ENCODE results near the gene SFMBT2.
"Not testable (repeated sequence)": the region's sequence is repeated elsewhere in the genome, so short reads cannot be mapped to it uniquely, and the experiment has no call there.

SFMBT2 gene

GRCh38 chr10:7182327-7182726 lies 228.5 kb downstream of the SFMBT2 start:
- DNase-seq (ENCODE audit: low spot score), result not testable (repeated sequence)

GRCh38 chr10:7181420-7181819 lies 229.4 kb downstream of the SFMBT2 start:
- DNase-seq (ENCODE audit: low spot score), result no peak

GRCh38 chr10:7179536-7179935 lies 231.3 kb downstream of the SFMBT2 start:
- no peak for DNase-seq (ENCODE audit: low spot score)

GRCh38 chr10:7173948-7174347 lies 236.9 kb downstream of the SFMBT2 start:
- DNase-seq (ENCODE audit: low spot score), result no peak

- no peak for DNase-seq (ENCODE audit: low spot score)
Measured at GRCh38 chr10:7171825-7172224, 239.0 kb downstream of the SFMBT2 start.

GRCh38 chr10:7170626-7171322 lies 240.1 kb downstream of the SFMBT2 start:
- no peak for DNase-seq (ENCODE audit: low spot score)

GRCh38 chr10:7168414-7168813 lies 242.4 kb downstream of the SFMBT2 start:
- DNase-seq (ENCODE audit: low spot score), result no peak

GRCh38 chr10:7165500-7166177 lies 245.2 kb downstream of the SFMBT2 start:
- DNase-seq (ENCODE audit: low spot score), result no peak

- no peak for DNase-seq (ENCODE audit: low spot score)
Measured at GRCh38 chr10:7164955-7165354, 245.9 kb downstream of the SFMBT2 start.

- DNase-seq (ENCODE audit: low spot score), result no peak
Measured at GRCh38 chr10:7162331-7162730, 248.5 kb downstream of the SFMBT2 start.

- DNase-seq (ENCODE audit: low spot score), result no peak
Measured at GRCh38 chr10:7161484-7162250, 249.2 kb downstream of the SFMBT2 start.

- DNase-seq (ENCODE audit: low spot score), result no peak
Measured at GRCh38 chr10:7159928-7160327, 250.9 kb downstream of the SFMBT2 start.

- DNase-seq (ENCODE audit: low spot score), result no peak
Measured at GRCh38 chr10:7159517-7159916, 251.3 kb downstream of the SFMBT2 start.

- no peak for DNase-seq (ENCODE audit: low spot score)
Measured at GRCh38 chr10:7157091-7157490, 253.7 kb downstream of the SFMBT2 start.

- no peak for DNase-seq (ENCODE audit: low spot score)
Measured at GRCh38 chr10:7153750-7154149, 257.1 kb downstream of the SFMBT2 start.

- DNase-seq (ENCODE audit: low spot score), result no peak
Measured at GRCh38 chr10:7152982-7153381, 257.9 kb downstream of the SFMBT2 start.

GRCh38 chr10:7152341-7152740 lies 258.5 kb downstream of the SFMBT2 start:
- no peak for DNase-seq (ENCODE audit: low spot score)

GRCh38 chr10:7151538-7151937 lies 259.3 kb downstream of the SFMBT2 start:
- no peak for DNase-seq (ENCODE audit: low spot score)

- no peak for DNase-seq (ENCODE audit: low spot score)
Measured at GRCh38 chr10:7150349-7150748, 260.5 kb downstream of the SFMBT2 start.

- DNase-seq (ENCODE audit: low spot score), result no peak
Measured at GRCh38 chr10:7146189-7146588, 264.6 kb downstream of the SFMBT2 start.

GRCh38 chr10:7136016-7136415 lies 274.8 kb downstream of the SFMBT2 start:
- no peak for DNase-seq (ENCODE audit: low spot score)

- DNase-seq (ENCODE audit: low spot score), result no peak
Measured at GRCh38 chr10:7135188-7135587, 275.6 kb downstream of the SFMBT2 start.

GRCh38 chr10:7134448-7134847 lies 276.4 kb downstream of the SFMBT2 start:
- DNase-seq (ENCODE audit: low spot score), result no peak
